CD1c-positive myeloid dendritic cell (primary cell): ENCODE data around the gene ORC4.
A peak's percentile ranks its signal among the peaks of the same experiment; 100 is the strongest.

Source experiments
- DNase-seq: peaks from one replicate; pipeline ENCODE4 v3.0.0-alpha.2; 2016; ENCODE audit errors: extremely low spot score

The ORC4 gene

GRCh38 chr2:148020111-148021058 lies at the start of gene ORC4:
TSS of gene ORC4 (minus strand) at chr2:148020737. CDS start at chr2:147975958, 44,779 bp downstream.
- DNase-seq, result peak; percentile 99

- DNase-seq, result no peak
These were observed 47.3 kb upstream of the ORC4 start for GRCh38 chr2:148067801-148068200.

- DNase-seq, result no peak
These were observed 45.4 kb upstream of the ORC4 start for GRCh38 chr2:148065936-148066335.

- no peak for DNase-seq
These were observed 43.1 kb upstream of the ORC4 start for GRCh38 chr2:148063633-148064032.

- no peak for DNase-seq
These were observed 38.1 kb upstream of the ORC4 start for GRCh38 chr2:148058641-148059040.

GRCh38 chr2:148052687-148053086 lies 32.1 kb upstream of the ORC4 start:
- DNase-seq, result no peak

GRCh38 chr2:148049284-148049683 lies 28.7 kb upstream of the ORC4 start:
- no peak for DNase-seq

GRCh38 chr2:148048475-148049221 lies 28.1 kb upstream of the ORC4 start:
- no peak for DNase-seq

- DNase-seq, result no peak
These were observed 26.3 kb upstream of the ORC4 start for GRCh38 chr2:148046802-148047201.

- no peak for DNase-seq
These were observed 23.8 kb upstream of the ORC4 start for GRCh38 chr2:148044322-148044721.

- peak; percentile 61 for DNase-seq
These were observed 21.7 kb upstream of the ORC4 start for GRCh38 chr2:148042219-148042618.

GRCh38 chr2:148039783-148040182 lies 19.2 kb upstream of the ORC4 start:
- no peak for DNase-seq

- no peak for DNase-seq
These were observed 11.7 kb upstream of the ORC4 start for GRCh38 chr2:148032215-148032614.

- no peak for DNase-seq
These were observed 10.6 kb upstream of the ORC4 start for GRCh38 chr2:148031152-148031551.

GRCh38 chr2:148028781-148029180 lies 8.2 kb upstream of the ORC4 start:
- no peak for DNase-seq

- no peak for DNase-seq
These were observed 7.3 kb upstream of the ORC4 start for GRCh38 chr2:148027822-148028221.

GRCh38 chr2:148026573-148026972 lies 6.0 kb upstream of the ORC4 start:
- DNase-seq, result no peak

- no peak for DNase-seq
These were observed 3.3 kb upstream of the ORC4 start for GRCh38 chr2:148023861-148024260.

GRCh38 chr2:148022882-148023281 lies 2.3 kb upstream of the ORC4 start:
- no peak for DNase-seq

GRCh38 chr2:148022351-148022750 lies 1.8 kb upstream of the ORC4 start:
- no peak for DNase-seq

- DNase-seq, result peak; percentile 8
These were observed 1.3 kb upstream of the ORC4 start for GRCh38 chr2:148021886-148022285.

- peak; percentile 41 for DNase-seq
These were observed 723 bp upstream of the ORC4 start, which contains the start of gene MBD5 for GRCh38 chr2:148021059-148021861. TSS of gene MBD5 (plus strand) at chr2:148021091.
